LNCaP clone FGC (cell line): ENCODE data around the gene AHSA1.

ENCODE experiments used
- DNase-seq: peaks from one replicate; pipeline ENCODE4 v3.0.0-alpha.2; 2011; ENCODE audit warnings: low read depth
- H3K4me3 ChIP-seq: 2 replicates; pipeline ENCODE4 v1.5.1; 2011; ENCODE audit warnings: mild to moderate bottlenecking, low read depth, low read length, control low read depth
- TF ChIP-seq, protein P1 (sequence below): IDR thresholded peaks from 2 replicates; pipeline ENCODE4 v1.5.1; 2012; ENCODE audit warnings: mild to moderate bottlenecking; ENCODE audit not compliant: control insufficient read depth, insufficient read depth; ENCODE audit errors: extremely low read depth

Gene AHSA1

DNA sequence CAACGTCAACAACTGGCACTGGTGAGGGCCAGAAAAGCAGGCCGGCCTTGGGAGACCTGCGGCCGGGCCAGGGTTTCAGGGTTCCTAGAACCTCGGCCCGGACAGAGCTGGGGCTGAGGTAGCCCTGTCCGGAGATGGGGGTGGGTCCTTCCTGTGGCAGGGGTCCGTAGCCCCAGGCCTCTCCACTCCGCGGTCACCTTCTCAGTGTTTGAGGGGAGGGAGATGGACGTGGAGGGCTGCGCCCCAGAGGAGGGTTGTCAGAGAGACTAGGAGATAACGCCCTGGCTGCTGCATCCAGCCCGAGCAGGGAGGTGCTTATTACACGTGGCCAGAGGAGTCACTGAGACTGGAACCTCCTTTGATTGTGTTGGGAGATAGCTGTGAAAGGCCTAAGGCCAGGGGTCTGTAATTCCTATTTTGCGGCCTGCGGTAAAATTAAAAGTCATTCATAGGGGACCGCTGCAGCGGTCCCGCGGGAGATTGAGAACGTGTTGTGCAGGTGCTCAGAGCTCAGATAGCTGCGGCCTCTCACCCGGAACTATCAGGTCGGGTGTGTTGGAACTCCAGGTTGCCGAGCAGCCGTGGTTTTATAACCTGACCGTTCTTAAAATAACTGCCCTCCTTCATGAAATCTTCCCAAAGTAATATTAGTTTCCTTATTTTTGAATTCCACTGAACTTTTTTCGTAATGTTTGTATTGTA, 507 bp downstream of the AHSA1 start:
- TF ChIP-seq, protein P1, sequence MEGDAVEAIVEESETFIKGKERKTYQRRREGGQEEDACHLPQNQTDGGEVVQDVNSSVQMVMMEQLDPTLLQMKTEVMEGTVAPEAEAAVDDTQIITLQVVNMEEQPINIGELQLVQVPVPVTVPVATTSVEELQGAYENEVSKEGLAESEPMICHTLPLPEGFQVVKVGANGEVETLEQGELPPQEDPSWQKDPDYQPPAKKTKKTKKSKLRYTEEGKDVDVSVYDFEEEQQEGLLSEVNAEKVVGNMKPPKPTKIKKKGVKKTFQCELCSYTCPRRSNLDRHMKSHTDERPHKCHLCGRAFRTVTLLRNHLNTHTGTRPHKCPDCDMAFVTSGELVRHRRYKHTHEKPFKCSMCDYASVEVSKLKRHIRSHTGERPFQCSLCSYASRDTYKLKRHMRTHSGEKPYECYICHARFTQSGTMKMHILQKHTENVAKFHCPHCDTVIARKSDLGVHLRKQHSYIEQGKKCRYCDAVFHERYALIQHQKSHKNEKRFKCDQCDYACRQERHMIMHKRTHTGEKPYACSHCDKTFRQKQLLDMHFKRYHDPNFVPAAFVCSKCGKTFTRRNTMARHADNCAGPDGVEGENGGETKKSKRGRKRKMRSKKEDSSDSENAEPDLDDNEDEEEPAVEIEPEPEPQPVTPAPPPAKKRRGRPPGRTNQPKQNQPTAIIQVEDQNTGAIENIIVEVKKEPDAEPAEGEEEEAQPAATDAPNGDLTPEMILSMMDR = no peak
- peak overlapping the region; percentile 98 for H3K4me3 ChIP-seq
- no peak for DNase-seq

DNA sequence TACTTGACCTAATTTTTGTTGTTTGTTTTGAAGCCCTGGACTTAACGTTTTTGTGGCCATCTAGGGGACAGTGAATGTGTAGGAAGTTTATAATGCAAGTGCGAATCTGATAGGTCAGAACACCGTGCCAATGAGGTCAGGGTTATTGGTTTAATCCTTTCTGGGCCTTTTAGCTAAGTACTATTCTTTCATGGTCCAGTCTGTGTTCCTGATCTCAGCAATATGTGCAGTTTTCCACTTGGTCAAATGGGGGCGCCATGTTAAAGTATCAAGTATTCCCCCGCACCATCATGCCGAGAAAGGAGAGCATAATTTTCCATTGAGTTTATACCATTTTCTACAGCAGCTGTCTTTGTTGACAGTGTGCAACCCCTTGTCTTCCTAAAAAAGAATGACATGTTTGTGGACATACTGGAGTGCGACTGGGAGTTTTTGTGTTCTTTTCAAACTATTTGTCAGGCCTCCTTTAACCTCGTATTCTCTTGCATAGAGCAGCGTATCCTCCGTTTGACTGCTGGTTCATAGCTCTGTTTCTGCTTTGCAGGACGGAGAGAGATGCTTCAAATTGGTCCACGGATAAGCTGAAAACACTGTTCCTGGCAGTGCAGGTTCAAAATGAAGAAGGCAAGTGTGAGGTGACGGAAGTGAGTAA, 1.3 kb downstream of the AHSA1 start:
- TF ChIP-seq, protein P1 = peak; percentile 75
- peak; percentile 60 for DNase-seq
- H3K4me3 ChIP-seq = peak overlapping the region; percentile 98

DNA sequence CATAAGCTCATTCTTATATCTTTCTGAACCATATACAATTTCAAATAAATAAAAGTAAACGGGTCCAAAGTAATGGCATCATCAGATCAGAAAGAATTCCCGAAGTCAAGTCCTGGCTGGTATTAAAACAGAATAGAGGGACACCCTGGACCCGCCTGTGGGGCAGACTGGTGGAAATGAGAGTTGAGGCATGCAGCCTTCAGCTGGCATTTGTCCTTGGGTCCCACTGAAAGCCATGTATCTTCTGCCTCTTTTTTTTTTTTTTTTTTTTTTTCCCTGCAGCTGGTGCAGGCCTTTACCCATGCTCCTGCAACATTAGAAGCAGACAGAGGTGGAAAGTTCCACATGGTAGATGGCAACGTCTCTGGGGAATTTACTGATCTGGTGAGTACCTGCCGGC, 9.9 kb downstream of the AHSA1 start:
- H3K4me3 ChIP-seq = no peak overlapping the region
- TF ChIP-seq, protein P1 = no peak
- DNase-seq = no peak

DNA sequence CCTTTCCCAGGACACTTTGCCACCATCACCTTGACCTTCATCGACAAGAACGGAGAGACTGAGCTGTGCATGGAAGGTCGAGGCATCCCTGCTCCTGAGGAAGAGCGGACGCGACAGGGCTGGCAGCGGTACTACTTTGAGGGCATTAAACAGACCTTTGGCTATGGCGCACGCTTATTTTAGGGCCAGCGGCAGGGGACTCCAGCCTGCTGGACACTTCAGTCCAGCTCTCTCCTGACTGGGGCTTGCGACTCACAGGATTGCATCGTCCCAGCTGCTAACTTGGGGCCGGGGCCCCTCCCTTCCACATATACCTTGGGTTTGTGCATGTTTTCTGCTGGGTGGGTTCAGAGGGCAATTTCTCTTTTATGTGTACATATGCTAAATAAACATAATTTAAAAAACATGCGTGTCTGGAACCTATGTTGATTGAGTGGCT, 11.2 kb downstream of the AHSA1 start:
- H3K4me3 ChIP-seq = no peak overlapping the region
- no peak for DNase-seq
- TF ChIP-seq, protein P1 = no peak

DNA sequence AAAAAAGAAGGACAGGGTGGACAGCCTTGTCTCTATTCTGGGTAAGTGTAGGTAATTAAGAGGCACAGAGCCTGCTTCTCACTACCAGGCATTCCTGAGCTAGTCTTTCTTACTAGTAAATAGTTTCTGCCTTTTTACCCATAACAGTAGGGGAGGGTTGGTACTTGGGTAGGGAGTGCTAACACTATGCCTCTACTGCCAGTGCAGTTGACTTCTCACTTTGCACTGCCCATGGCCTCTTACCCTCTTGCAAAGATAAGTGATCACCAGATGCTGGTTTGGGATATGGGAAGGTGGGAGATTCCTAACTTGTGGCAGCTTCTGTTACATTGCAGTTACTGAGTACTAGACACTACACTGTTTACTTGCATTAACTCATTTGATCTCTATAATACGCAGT, 11.6 kb downstream of the AHSA1 start:
- no peak for DNase-seq
- TF ChIP-seq, protein P1 = no peak
- H3K4me3 ChIP-seq = no peak overlapping the region

DNA sequence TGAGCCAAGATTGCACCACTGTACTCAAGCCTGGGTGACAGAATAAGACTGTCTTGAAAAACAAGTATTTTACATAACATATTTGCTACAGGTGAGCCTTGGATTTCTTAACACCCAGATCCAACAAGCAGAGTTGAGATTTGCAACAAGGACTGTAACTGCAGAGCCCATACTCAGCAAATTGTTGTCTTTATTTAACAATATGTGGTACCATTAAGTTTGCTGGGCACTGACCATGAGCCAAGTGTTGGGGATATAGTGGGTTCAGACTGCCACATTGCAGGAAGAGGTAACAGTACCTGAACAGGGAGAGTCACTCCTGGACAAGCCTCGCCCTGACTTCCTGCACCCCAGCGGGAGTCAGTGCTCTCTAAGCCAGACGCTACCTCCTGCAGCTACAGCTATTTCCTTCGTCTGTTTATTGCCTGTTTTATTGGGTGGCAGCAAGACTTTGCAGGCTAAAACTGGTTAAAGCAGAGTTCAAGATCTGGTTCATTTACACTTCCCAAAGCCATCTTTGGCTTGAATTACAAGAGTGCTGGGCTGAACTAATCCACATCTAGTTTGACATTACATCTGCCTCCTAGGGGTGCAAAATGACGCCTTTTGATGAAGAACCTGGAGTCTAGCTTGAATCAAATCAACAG, 12.5 kb downstream of the AHSA1 start:
- no peak overlapping the region for H3K4me3 ChIP-seq
- TF ChIP-seq, protein P1 = 0 out of 2 replicates have a peak, but pooled peaks have one; percentile 13
- DNase-seq = peak; percentile 75

DNA sequence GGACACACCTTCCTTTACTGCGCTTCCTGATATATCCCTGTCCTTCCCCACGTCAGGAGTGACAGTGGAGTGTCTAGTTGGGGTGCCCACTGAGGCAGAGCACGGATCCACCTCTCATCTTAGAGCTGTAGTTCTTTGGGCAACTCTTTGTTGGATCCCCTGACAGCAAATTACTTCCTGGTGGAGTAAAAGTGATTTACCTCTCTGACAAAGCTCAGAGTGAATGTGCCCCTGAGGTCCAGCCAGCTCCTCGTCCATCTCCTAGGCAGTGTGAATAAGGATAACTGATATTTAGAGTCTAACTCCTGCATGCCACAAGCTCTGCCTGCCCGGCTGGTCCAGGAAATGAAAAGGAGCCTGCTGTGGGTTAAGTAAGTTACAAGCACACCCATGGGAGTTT, 16.0 kb downstream of the AHSA1 start:
- H3K4me3 ChIP-seq = no peak overlapping the region
- TF ChIP-seq, protein P1 = no peak
- DNase-seq = no peak
